Left ventricle myocardium inferior (tissue), 1 donor: ENCODE measurements around the gene ADAM12. TPM values are rescaled to one million over a fixed set of nuclear protein-coding genes. Genes with fewer than 3 reads are reported as not detected.

ENCODE experiments used
- DNase-seq: peaks from one replicate; pipeline ENCODE4 v3.0.0-alpha.2; 2020
- H3K27ac ChIP-seq: fragments of 200-600 bp; replicated peaks from 2 replicates; pipeline ENCODE4 v1.8.0; 2021
- H3K27me3 ChIP-seq: fragments of 200-600 bp; 2 replicates; pipeline ENCODE4 v1.8.0; 2021; ENCODE audit warnings: low read depth
- H3K36me3 ChIP-seq: fragments of 200-600 bp; 2 replicates; pipeline ENCODE4 v1.8.0; 2021
- H3K4me1 ChIP-seq: fragments of 200-600 bp; 2 replicates; pipeline ENCODE4 v1.8.0; 2021
- H3K4me3 ChIP-seq: fragments of 200-600 bp; 2 replicates; pipeline ENCODE4 v1.8.0; 2021; ENCODE audit warnings: mild to moderate bottlenecking, moderate library complexity
- H3K9me3 ChIP-seq: fragments of 200-600 bp; replicated peaks from 2 replicates; pipeline ENCODE4 v1.8.0; 2021
- CTCF ChIP-seq: fragments of 200-600 bp; IDR thresholded peaks from 2 replicates; pipeline ENCODE4 v1.8.0; 2021; ENCODE audit warnings: antibody characterized with exemption, mild to moderate bottlenecking, borderline replicate concordance
- intact Hi-C: fragments of 100-400 bp; cut with micrococcal nuclease; formaldehyde crosslinking; loops from one replicate; pipeline ENCODE4 v1.11.0; 2022
- total RNA-seq: library from RNA; stranded (reverse); fragmentation: NEBNext Ultra II Directional; extraction: Animal tissue kit (Norgen Biotek cat#: 25700); gene quantifications from one replicate; pipeline ENCODE4 v1.2.1, GENCODE V29; 2021
- donor health status: DM: no; HTN: yes; CAD: no; lungs with severe emphysema.

ADAM12 gene
- total RNA-seq, 1 donor from 2014 or later = 0.27 TPM

- no peaks in the 10 kb centered on the region for H3K36me3 ChIP-seq
- no peak overlapping the region for H3K27ac ChIP-seq
- DNase-seq = no peak
- H3K9me3 ChIP-seq = no peaks in the 10 kb centered on the region
- intact Hi-C loops = no loop called here
- no peak for TF ChIP-seq CTCF
- H3K27me3 ChIP-seq = peaks cover 19% of the 10 kb centered on the region
- H3K4me1 ChIP-seq = peaks cover 5% of the 10 kb centered on the region
- no peak overlapping the region for H3K4me3 ChIP-seq
Measured at GRCh38 chr10:126259760-126260479, 128.4 kb downstream of the ADAM12 start.

GRCh38 chr10:126256864-126257263 is 131.4 kb downstream of the ADAM12 start:
- Histone ChIP-seq H3K9me3 (no peaks in the 10 kb centered on the region), H3K36me3 (no peaks in the 10 kb centered on the region), H3K4me1 (no peaks in the 10 kb centered on the region), H3K27me3 (peaks cover 30% of the 10 kb centered on the region), H3K4me3 (no peak overlapping the region), H3K27ac (no peak overlapping the region)
- DNase-seq = no peak
- intact Hi-C loops = no loop called here
- no peak for TF ChIP-seq CTCF

DNA sequence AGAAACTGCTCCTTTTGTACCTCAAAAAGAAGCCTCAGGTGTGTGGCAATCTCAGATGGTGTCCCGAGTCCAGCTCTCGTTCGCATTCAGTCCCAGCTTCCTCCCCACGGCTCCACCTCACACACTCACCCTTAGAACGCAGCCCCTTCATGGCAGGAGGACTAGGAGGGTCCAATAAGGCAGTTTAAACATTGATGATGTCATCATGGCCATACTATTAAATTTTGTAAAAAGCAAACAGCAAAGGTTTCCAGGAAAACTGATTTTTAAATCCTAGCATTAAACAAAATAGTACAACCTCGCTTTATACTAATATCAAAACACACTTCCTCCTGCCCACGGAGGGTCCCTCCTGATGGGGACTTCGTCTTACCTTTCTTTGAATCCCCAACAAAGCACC is 133.0 kb downstream of the ADAM12 start:
- no peak for DNase-seq
- TF ChIP-seq CTCF = no peak
- Histone ChIP-seq H3K27me3 (peaks cover 30% of the 10 kb centered on the region), H3K4me3 (no peak overlapping the region), H3K9me3 (no peaks in the 10 kb centered on the region), H3K27ac (no peak overlapping the region), H3K36me3 (no peaks in the 10 kb centered on the region), H3K4me1 (no peaks in the 10 kb centered on the region)
- intact Hi-C loops = no loop called here

DNA sequence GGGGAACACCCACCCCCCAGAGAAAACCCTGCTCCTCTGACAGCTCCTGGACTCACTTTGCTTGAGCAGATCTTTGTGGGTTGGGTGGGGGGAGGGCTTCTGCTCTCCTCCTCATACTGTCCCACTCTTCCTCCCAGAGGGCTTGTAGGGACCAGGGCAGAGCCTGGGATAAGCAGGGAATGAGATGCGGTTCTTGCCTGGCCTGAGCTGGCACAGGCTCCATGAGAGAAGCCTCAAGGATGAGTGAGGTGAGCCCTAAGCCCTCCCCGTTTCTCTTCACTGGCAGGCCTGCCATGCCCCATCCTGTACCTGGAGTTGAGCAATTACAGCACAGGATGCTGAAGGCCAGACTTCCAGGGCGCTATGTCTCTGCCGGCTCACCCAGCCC is 134.7 kb downstream of the ADAM12 start:
- intact Hi-C loops = no loop called here
- no peaks in the 10 kb centered on the region for H3K9me3 ChIP-seq
- H3K27ac ChIP-seq = peak overlapping the region; percentile 42
- peaks cover 30% of the 10 kb centered on the region for H3K27me3 ChIP-seq
- H3K4me1 ChIP-seq = no peaks in the 10 kb centered on the region
- H3K36me3 ChIP-seq = no peaks in the 10 kb centered on the region
- no peak for TF ChIP-seq CTCF
- DNase-seq = no peak
- H3K4me3 ChIP-seq = no peak overlapping the region

DNA sequence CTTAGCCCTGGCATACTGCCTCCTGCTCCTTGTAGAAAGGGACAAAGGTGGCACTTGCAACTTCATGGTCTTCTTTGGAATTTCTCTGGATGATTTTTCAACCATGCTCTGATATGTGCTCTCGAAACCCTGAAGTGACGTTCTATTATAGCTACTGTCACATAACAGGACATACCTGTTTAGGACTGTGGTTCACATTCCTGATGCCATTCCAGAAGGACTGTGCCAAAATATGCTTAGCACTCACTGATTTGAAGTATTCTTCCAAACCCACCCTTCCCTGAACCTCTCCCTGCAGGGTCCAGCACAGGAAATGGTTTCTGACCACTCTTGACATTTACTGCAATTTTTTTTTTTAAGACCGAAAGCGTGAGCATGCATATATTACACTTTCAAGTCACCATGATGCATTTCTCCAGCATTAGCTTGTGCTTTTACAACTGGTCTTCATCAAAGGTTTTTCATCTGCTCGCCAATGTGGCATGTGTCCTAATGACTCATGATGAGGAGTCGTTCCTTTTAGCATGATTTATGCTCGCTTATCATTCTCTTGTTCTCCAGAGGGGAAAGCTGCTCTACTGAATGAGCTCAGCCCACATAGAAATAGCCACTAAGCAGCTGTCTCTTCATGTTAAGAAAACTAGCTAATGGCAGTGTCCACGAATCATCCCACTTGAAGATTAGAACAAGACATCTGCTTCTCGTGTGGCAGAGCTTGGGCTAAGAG is 135.2 kb downstream of the ADAM12 start:
- Histone ChIP-seq H3K27ac (peak overlapping the region; percentile 42), H3K4me1 (no peaks in the 10 kb centered on the region), H3K9me3 (no peaks in the 10 kb centered on the region), H3K27me3 (peaks cover 30% of the 10 kb centered on the region), H3K4me3 (no peak overlapping the region), H3K36me3 (no peaks in the 10 kb centered on the region)
- DNase-seq = no peak
- TF ChIP-seq CTCF = no peak
- intact Hi-C loops = no loop called here
